Astrocyte of the spinal cord (primary cell): Measurements from ENCODE around the gene SUSD4.

Source experiments
- DNase-seq: peaks from one replicate; pipeline ENCODE4 v3.0.0; 2011; ENCODE audit warnings: low read depth, low spot score
- H3K4me3 ChIP-seq: 2 replicates; pipeline ENCODE4 v1.5.1; 2011; ENCODE audit warnings: low read depth, mild to moderate bottlenecking, low read length, moderate library complexity
- in situ Hi-C: cut with HindIII; loops from 2 replicates; pipeline ENCODE4 v1.10.0; 2017; ENCODE audit warnings: low sequenced_read_pairs
- TF ChIP-seq, protein P1 (sequence below): IDR thresholded peaks from 2 replicates; pipeline ENCODE4 v1.5.1; 2012; ENCODE audit warnings: low read depth, mild to moderate bottlenecking, low read length, inconsistent platforms

The SUSD4 gene

DNA sequence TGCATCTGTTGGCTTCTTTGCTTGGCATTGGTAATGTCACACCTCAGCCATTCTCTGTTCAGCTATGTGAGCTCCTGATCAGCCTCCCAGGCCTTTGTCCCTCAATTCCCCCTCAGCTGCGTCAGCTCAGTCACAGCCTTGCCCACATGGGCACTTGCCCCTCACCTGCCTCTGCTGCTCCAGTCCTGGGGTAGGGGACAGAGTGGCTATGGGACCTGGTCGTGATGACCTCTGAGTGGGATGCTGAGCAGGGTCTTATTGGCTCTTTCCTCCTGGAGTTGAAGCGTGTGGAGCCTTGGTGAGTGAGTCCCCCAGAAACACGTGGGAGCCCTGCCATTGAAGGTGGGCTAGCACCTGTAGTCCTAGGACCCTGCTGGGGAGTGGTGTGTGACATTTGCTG is 159.6 kb downstream of the SUSD4 start:
- TF ChIP-seq, protein P1, sequence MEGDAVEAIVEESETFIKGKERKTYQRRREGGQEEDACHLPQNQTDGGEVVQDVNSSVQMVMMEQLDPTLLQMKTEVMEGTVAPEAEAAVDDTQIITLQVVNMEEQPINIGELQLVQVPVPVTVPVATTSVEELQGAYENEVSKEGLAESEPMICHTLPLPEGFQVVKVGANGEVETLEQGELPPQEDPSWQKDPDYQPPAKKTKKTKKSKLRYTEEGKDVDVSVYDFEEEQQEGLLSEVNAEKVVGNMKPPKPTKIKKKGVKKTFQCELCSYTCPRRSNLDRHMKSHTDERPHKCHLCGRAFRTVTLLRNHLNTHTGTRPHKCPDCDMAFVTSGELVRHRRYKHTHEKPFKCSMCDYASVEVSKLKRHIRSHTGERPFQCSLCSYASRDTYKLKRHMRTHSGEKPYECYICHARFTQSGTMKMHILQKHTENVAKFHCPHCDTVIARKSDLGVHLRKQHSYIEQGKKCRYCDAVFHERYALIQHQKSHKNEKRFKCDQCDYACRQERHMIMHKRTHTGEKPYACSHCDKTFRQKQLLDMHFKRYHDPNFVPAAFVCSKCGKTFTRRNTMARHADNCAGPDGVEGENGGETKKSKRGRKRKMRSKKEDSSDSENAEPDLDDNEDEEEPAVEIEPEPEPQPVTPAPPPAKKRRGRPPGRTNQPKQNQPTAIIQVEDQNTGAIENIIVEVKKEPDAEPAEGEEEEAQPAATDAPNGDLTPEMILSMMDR = no peak
- in situ Hi-C loops = no loop called here
- DNase-seq = no peak
- no peak overlapping the region for H3K4me3 ChIP-seq

DNA sequence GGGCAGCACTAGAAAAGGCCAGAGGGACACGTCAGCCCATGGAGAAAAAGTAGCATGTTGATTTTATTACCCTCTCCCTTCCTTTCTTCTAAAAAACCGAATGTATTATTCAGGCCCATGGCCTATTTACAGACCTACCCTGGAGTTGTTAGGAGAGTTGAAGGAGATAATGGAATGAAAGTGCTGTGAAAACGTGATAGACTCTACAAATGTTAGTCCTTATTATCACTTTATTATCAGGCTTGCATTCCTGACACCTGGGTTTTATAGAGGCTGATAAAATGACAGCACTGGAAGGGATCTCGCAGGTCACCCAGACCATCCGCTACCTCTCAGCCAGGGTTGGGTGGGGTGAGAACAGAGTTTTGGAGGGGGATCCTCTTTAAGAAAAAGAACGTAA is 160.3 kb downstream of the SUSD4 start:
- TF ChIP-seq, protein P1 = no peak
- no peak for DNase-seq
- in situ Hi-C loops = no loop called here
- H3K4me3 ChIP-seq = no peak overlapping the region

GRCh38 chr1:223203034-223203408 is 161.0 kb downstream of the SUSD4 start:
- in situ Hi-C loops = no loop called here
- TF ChIP-seq, protein P1 = no peak
- DNase-seq = no peak
- no peak overlapping the region for H3K4me3 ChIP-seq

- TF ChIP-seq, protein P1 = no peak
- in situ Hi-C loops = no loop called here
- H3K4me3 ChIP-seq = no peak overlapping the region
- DNase-seq = no peak
These were observed 161.5 kb downstream of the SUSD4 start for GRCh38 chr1:223202376-223203033.

GRCh38 chr1:223201967-223202366 is 162.0 kb downstream of the SUSD4 start:
- TF ChIP-seq, protein P1 = no peak
- in situ Hi-C loops = no loop called here
- no peak for DNase-seq
- H3K4me3 ChIP-seq = no peak overlapping the region

DNA sequence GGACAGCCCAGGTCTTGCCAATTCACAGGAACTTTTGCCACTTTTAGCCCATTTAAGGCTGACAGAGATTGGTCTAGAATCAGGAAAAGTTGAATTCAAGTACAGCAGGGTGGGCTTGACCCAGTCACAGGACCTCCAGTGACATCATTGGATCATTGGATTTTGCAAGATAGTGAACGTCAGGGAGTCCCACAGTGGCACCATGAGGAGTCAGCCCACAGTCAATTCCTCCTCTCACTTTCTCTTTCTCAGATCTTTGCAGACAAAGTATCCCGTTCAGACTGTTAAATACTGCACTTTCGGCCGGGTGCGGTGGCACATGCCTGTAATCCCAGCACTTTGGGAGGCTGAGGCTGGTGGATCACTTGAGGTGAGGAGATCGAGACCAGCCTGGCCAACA is 163.1 kb downstream of the SUSD4 start:
- TF ChIP-seq, protein P1 = no peak
- no peak for DNase-seq
- no peak overlapping the region for H3K4me3 ChIP-seq
- in situ Hi-C loops = no loop called here

DNA sequence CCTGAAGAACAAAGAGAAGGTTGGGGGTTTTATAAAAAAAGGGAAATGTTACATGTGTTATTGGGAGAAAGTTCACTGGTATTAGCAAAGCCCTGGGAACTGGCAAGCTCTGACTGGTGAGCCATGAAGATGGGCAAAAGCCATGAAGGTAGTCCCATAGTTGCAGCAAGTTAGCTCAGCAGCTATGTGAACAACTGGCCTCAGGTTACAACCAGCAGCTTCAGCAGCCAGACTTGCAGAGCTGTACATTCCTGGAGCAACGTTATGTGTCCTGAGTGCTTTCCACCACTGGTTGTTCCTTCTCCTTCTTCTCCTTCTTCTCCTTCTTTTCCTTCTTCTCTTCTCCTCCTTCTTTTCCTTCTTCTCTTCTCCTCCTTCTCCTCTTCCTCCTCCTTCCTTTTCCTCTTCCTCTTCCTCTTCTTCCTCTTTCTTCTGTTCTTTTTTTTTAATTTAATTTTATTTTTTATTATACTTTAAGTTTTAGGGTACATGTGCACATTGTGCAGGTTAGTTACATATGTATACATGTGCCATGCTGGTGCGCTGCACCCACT is 164.8 kb downstream of the SUSD4 start:
- in situ Hi-C loops = no loop called here
- H3K4me3 ChIP-seq = no peak overlapping the region
- no peak for DNase-seq
- TF ChIP-seq, protein P1 = no peak
